HCT116 (cell line): Measurements from ENCODE around the gene RAMP3. TPM values are rescaled to one million over a fixed set of nuclear protein-coding genes. Genes with fewer than 3 reads are reported as not detected.

ENCODE experiments used
- ATAC-seq: fragments of 200-7000 bp; cut with Tn5 transposase; 2 replicates; pipeline ENCODE4 v1.9.1; 2020; ENCODE audit warnings: mild to moderate bottlenecking, moderate library complexity
- BruUV-seq: library from RNA; stranded (reverse); fragments of 400-500 nt; replicated peaks from 2 replicates; lab custom pipeline; 2021; lab: Mats Ljungman, UMichigan
- CTCF ChIA-PET: fragments of 300-600 bp; sonication (Branson Sonifier 250); formaldehyde crosslinking; loops from one replicate; lab custom pipeline; 2021; ENCODE audit warnings: antibody characterized with exemption; lab: Charles Lee
- POLR2A ChIA-PET: fragments of 300-600, 350-600 bp; sonication (Branson Sonifier 250); formaldehyde crosslinking; loops from one replicate; lab custom pipeline; 2021; ENCODE audit warnings: antibody characterized with exemption; lab: Charles Lee
- RAD21 ChIA-PET, 2 experiments: fragments of 300-600 bp; sonication (Branson Sonifier 250); formaldehyde crosslinking; loops; one replicate each; lab custom pipeline; 2023; ENCODE audit warnings: low total read pairs in 2 of 2; ENCODE audit not compliant: uncharacterized antibody in 2 of 2, unreplicated experiment in 2 of 2, low non-redundant PET in 1 of 2; lab: Charles Lee
- DNase-seq: peaks from one replicate; pipeline ENCODE4 v3.0.0-alpha.2; 2010; ENCODE audit warnings: low read depth, low spot score
- H2AFZ ChIP-seq: fragments of 200-600 bp; shearing (Covaris generic), sonication (generic); 2 replicates; pipeline ENCODE4 v1.6.1; 2017; ENCODE audit warnings: low read depth, mixed run types, mixed read lengths, antibody characterized with exemption, low read length; ENCODE audit not compliant: poor library complexity, severe bottlenecking
- H3K27ac ChIP-seq: 2 replicates; pipeline ENCODE4 v1.5.1; 2012; ENCODE audit warnings: low read depth, low read length
- H3K27me3 ChIP-seq: fragments of 200-600 bp; sonication (generic); 2 replicates; pipeline ENCODE4 v1.6.1; 2016; ENCODE audit warnings: mixed run types, low read length, mixed read lengths; ENCODE audit not compliant: insufficient read depth
- H3K36me3 ChIP-seq, 2 experiments: fragments of 200-500 bp in 1 of 2; fragments of 200-600 bp in 1 of 2; sonication (Bioruptor generic) in 1 of 2; sonication (generic) in 1 of 2; 2 replicates each; pipeline versions ENCODE4 v1.5.1 to v1.6.1; 2014 to 2016; ENCODE audit warnings: low read length in 2 of 2, inconsistent platforms in 1 of 2, mixed read lengths in 1 of 2, mixed run types in 1 of 2; ENCODE audit not compliant: insufficient read depth in 2 of 2, control insufficient read depth in 1 of 2
- H3K4me1 ChIP-seq, 2 experiments: fragments of 200-600 bp in 1 of 2; sonication (generic) in 1 of 2; 2 replicates each; pipeline versions ENCODE4 v1.5.1 to v1.6.1; 2012 to 2017; ENCODE audit warnings: low read length in 2 of 2, inconsistent platforms in 1 of 2, mild to moderate bottlenecking in 1 of 2, mixed read lengths in 1 of 2, mixed run types in 1 of 2, moderate library complexity in 1 of 2; ENCODE audit not compliant: insufficient read depth in 2 of 2, control insufficient read depth in 1 of 2
- H3K4me2 ChIP-seq: fragments of 200-600 bp; sonication (generic); 2 replicates; pipeline ENCODE4 v1.6.1; 2017; ENCODE audit warnings: mixed run types, low read length, mixed read lengths
- H3K4me3 ChIP-seq, 2 experiments: fragments of 200-600 bp in 1 of 2; sonication (generic) in 1 of 2; replicated peaks in 1 of 2; 2 replicates each; pipeline ENCODE4 v1.5.1; 2011 to 2016; ENCODE audit warnings: low read length in 2 of 2, control low read depth in 1 of 2, low read depth in 1 of 2, mild to moderate bottlenecking in 1 of 2, mixed read lengths in 1 of 2, mixed run types in 1 of 2
- H3K79me2 ChIP-seq: fragments of 200-600 bp; sonication (generic); 2 replicates; pipeline ENCODE4 v1.6.1; 2017; ENCODE audit warnings: mild to moderate bottlenecking, mixed run types, low read length, moderate library complexity, mixed read lengths; ENCODE audit not compliant: insufficient read depth
- H3K9ac ChIP-seq: fragments of 200-600 bp; sonication (generic); 2 replicates; pipeline ENCODE4 v1.6.1; 2016; ENCODE audit warnings: low read length, mixed read lengths
- H3K9me2 ChIP-seq: fragments of 200-600 bp; sonication (generic), shearing (Covaris generic); 2 replicates; pipeline ENCODE4 v1.6.1; 2017; ENCODE audit warnings: mixed run types, mild to moderate bottlenecking, moderate library complexity; ENCODE audit not compliant: insufficient read depth
- H3K9me3 ChIP-seq, 2 experiments: fragments of 200-500 bp in 1 of 2; fragments of 200-600 bp in 1 of 2; sonication (Bioruptor generic) in 1 of 2; sonication (generic) in 1 of 2; 2 replicates each; pipeline ENCODE4 v1.6.1; 2014 to 2017; ENCODE audit warnings: low read length in 2 of 2, mixed read lengths in 2 of 2, inconsistent platforms in 1 of 2, low read depth in 1 of 2, mild to moderate bottlenecking in 1 of 2, mixed run types in 1 of 2, moderate library complexity in 1 of 2; ENCODE audit not compliant: control insufficient read depth in 1 of 2, insufficient read depth in 1 of 2
- H4K20me1 ChIP-seq: fragments of 200-600 bp; sonication (generic), shearing (Covaris generic); 2 replicates; pipeline ENCODE4 v1.6.1; 2017; ENCODE audit warnings: mixed run types, mild to moderate bottlenecking, moderate library complexity; ENCODE audit not compliant: insufficient read depth
- ATF3 ChIP-seq: IDR thresholded peaks from 2 replicates; pipeline ENCODE4 v1.6.1; 2012
- CBX3 ChIP-seq: IDR thresholded peaks from 2 replicates; pipeline ENCODE4 v1.6.1; 2012; ENCODE audit warnings: low read depth
- CEBPB ChIP-seq: IDR thresholded peaks from 2 replicates; pipeline ENCODE4 v1.6.1; 2012; ENCODE audit warnings: low read depth
- EGR1 ChIP-seq: IDR thresholded peaks from 2 replicates; pipeline ENCODE4 v1.6.1; 2012; ENCODE audit warnings: low read depth
- ELF1 ChIP-seq: IDR thresholded peaks from 2 replicates; pipeline ENCODE4 v1.6.1; 2012; ENCODE audit warnings: low read depth, borderline replicate concordance
- EZH2 ChIP-seq: fragments of 200-600 bp; sonication (generic); IDR thresholded peaks from 2 replicates; pipeline ENCODE4 v1.6.1; 2017; ENCODE audit warnings: antibody characterized with exemption, mixed run types
- EZH2phosphoT487 ChIP-seq: fragments of 200-600 bp; IDR thresholded peaks from 2 replicates; pipeline ENCODE4 v1.6.1; 2018; ENCODE audit warnings: antibody characterized with exemption, borderline replicate concordance
- FOSL1 ChIP-seq: IDR thresholded peaks from 2 replicates; pipeline ENCODE4 v1.6.1; 2012; ENCODE audit warnings: low read depth
- MAX ChIP-seq: IDR thresholded peaks from 2 replicates; pipeline ENCODE4 v1.6.1; 2012
- POLR2A ChIP-seq: IDR thresholded peaks from 2 replicates; pipeline ENCODE4 v1.7.0; 2011; ENCODE audit warnings: borderline replicate concordance; ENCODE audit not compliant: insufficient read depth, insufficient read length; ENCODE audit errors: extremely low read depth
- POLR2AphosphoS5 ChIP-seq: IDR thresholded peaks from 2 replicates; pipeline ENCODE4 v1.6.1; 2011; ENCODE audit warnings: mild to moderate bottlenecking, low read depth, low read length, moderate library complexity
- RAD21 ChIP-seq: IDR thresholded peaks from 2 replicates; pipeline ENCODE4 v1.6.1; 2012; ENCODE audit warnings: low read depth, mild to moderate bottlenecking
- SIN3A ChIP-seq: IDR thresholded peaks from 2 replicates; pipeline ENCODE4 v1.6.1; 2012; ENCODE audit warnings: low read depth
- SP1 ChIP-seq: IDR thresholded peaks from 2 replicates; pipeline ENCODE4 v1.6.1; 2012; ENCODE audit warnings: low read depth
- SRF ChIP-seq: IDR thresholded peaks from 2 replicates; pipeline ENCODE4 v1.6.1; 2012; ENCODE audit warnings: low read depth
- TCF7L2 ChIP-seq: IDR thresholded peaks from 2 replicates; pipeline ENCODE4 v1.7.0; 2011; ENCODE audit warnings: borderline replicate concordance, inconsistent platforms; ENCODE audit not compliant: insufficient read depth, insufficient read length; ENCODE audit errors: extremely low read depth
- YY1 ChIP-seq: IDR thresholded peaks from 2 replicates; pipeline ENCODE4 v1.6.1; 2011; ENCODE audit warnings: low read length, low read depth, moderate library complexity, mild to moderate bottlenecking; ENCODE audit not compliant: insufficient replicate concordance; ENCODE audit errors: extremely low read depth
- ZBTB33 ChIP-seq: IDR thresholded peaks from 2 replicates; pipeline ENCODE4 v1.6.1; 2011; ENCODE audit warnings: mild to moderate bottlenecking, low read length, moderate library complexity; ENCODE audit not compliant: insufficient replicate concordance; ENCODE audit errors: extremely low read depth
- ZNF274 ChIP-seq: fragments of 200-500 bp; sonication (Bioruptor generic); IDR thresholded peaks from 2 replicates; pipeline ENCODE4 v1.6.1; 2014; ENCODE audit warnings: mild to moderate bottlenecking, low read depth, low read length, inconsistent platforms
- intact Hi-C: fragments of 100-400 bp; cut with micrococcal nuclease; formaldehyde crosslinking; loops from 2 replicates; pipeline ENCODE4 v1.10.0; 2022
- total RNA-seq: library from RNA; stranded (reverse); gene quantifications from one replicate; pipeline ENCODE4 v1.2.1, GENCODE V29; 2021; ENCODE audit not compliant: unreplicated experiment

RAMP3 gene
- total RNA-seq, 1 experiment from 2014 or later = not detected

GRCh38 chr7:45217358-45217757, 59.8 kb downstream of the RAMP3 start:
- ATAC-seq (peak; percentile 54), DNase-seq (no peak)
- Histone ChIP-seq H3K4me2 (no peak overlapping the region), H3K9me2 (no peaks in the 10 kb centered on the region), H4K20me1 (no peaks in the 10 kb centered on the region), H3K79me2 (no peaks in the 10 kb centered on the region), H3K4me1 (no peaks in the 10 kb centered on the region), H3K27ac (no peak overlapping the region), H3K4me3 (no peak overlapping the region), H3K36me3 (no peaks in the 10 kb centered on the region), H2AFZ (no peak overlapping the region), H3K9me3 (no peaks in the 10 kb centered on the region), H3K9ac (no peak overlapping the region), H3K27me3 (peaks cover 63% of the 10 kb centered on the region)
- ChIA-PET POLR2A (no interaction called here), RAD21 (no interaction called here), CTCF (no interaction called here)
- BruUV-seq = no TSS peak
- no peak for TF ChIP-seq SP1
- no peak for TF ChIP-seq ATF3
- TF ChIP-seq ZNF274 = no peak
- TF ChIP-seq SIN3A = no peak
- no peak for TF ChIP-seq YY1
- TF ChIP-seq TCF7L2 = no peak
- TF ChIP-seq EZH2phosphoT487 = no peak
- TF ChIP-seq RAD21 = no peak
- TF ChIP-seq CEBPB = no peak
- no peak for TF ChIP-seq MAX
- no peak for TF ChIP-seq EGR1
- TF ChIP-seq EZH2 = no peak
- no peak for TF ChIP-seq SRF
- no peak for TF ChIP-seq ELF1
- no peak for TF ChIP-seq POLR2A
- TF ChIP-seq FOSL1 = no peak
- TF ChIP-seq CBX3 = no peak
- no peak for TF ChIP-seq POLR2AphosphoS5
- no peak for TF ChIP-seq ZBTB33
- intact Hi-C loops = no loop called here
